Stomach smooth muscle (tissue), 2 donors: ENCODE results near the gene CDH4.
"Not testable (repeated sequence)": the region's sequence is repeated elsewhere in the genome, so short reads cannot be mapped to it uniquely, and the experiment has no call there.

Experiments used
- H3K27ac ChIP-seq: one replicate; pipeline ENCODE4 v1.7.0; 2013; ENCODE audit warnings: mild to moderate bottlenecking, low read length, inconsistent platforms
- H3K27me3 ChIP-seq, 2 donors: one replicate each; pipeline ENCODE4 v1.7.0; 2013; ENCODE audit warnings: low read length in 2 of 2; ENCODE audit not compliant: insufficient read depth in 2 of 2, control insufficient read depth in 1 of 2
- H3K36me3 ChIP-seq, 2 donors: one replicate each; pipeline ENCODE4 v1.7.0; 2013; ENCODE audit warnings: low read length in 2 of 2; ENCODE audit not compliant: control insufficient read depth in 2 of 2, insufficient read depth in 2 of 2
- H3K4me1 ChIP-seq: one replicate; pipeline ENCODE4 v1.7.0; 2013; ENCODE audit warnings: low read length; ENCODE audit not compliant: control insufficient read depth, insufficient read depth
- H3K4me3 ChIP-seq, 2 donors: one replicate each; pipeline ENCODE4 v1.7.0; 2013; ENCODE audit warnings: low read length in 2 of 2
- H3K9ac ChIP-seq, 2 donors: one replicate each; pipeline ENCODE4 v1.7.0; 2013; ENCODE audit warnings: low read length in 2 of 2, mild to moderate bottlenecking in 1 of 2
- H3K9me3 ChIP-seq, 2 donors: one replicate each; pipeline ENCODE4 v1.7.0; 2013; ENCODE audit warnings: low read length in 2 of 2; ENCODE audit not compliant: control insufficient read depth in 2 of 2
- donor health status: healthy.
- donor health status: Pancreatic carcinoma.

Gene CDH4

DNA sequence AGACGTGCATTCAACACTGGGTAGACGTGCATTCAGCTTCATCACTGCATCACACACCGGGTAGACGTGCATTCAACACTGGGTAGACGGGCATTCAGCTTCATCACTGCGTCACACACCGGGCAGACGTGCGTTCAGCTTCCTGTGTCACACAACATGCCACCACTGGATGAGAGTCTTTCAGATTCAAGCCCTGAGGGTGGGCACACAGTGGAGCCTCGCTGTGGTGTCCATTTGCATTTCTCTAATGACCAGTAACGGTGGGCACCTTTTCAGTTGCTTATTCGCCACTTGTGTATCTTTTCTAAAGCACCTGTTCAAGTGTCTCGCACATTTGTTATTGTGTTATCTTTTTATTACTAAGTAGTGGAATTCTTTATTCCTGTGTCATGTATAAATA is 719.5 kb downstream of the CDH4 start:
- H3K27me3 ChIP-seq, H3K4me1 ChIP-seq, H3K27ac ChIP-seq, H3K4me3 ChIP-seq, H3K9ac ChIP-seq, H3K9me3 ChIP-seq: not testable (repeated sequence)
- H3K36me3 ChIP-seq: peaks cover 21 to 28% of the 10 kb centered on the region in 2 donors

DNA sequence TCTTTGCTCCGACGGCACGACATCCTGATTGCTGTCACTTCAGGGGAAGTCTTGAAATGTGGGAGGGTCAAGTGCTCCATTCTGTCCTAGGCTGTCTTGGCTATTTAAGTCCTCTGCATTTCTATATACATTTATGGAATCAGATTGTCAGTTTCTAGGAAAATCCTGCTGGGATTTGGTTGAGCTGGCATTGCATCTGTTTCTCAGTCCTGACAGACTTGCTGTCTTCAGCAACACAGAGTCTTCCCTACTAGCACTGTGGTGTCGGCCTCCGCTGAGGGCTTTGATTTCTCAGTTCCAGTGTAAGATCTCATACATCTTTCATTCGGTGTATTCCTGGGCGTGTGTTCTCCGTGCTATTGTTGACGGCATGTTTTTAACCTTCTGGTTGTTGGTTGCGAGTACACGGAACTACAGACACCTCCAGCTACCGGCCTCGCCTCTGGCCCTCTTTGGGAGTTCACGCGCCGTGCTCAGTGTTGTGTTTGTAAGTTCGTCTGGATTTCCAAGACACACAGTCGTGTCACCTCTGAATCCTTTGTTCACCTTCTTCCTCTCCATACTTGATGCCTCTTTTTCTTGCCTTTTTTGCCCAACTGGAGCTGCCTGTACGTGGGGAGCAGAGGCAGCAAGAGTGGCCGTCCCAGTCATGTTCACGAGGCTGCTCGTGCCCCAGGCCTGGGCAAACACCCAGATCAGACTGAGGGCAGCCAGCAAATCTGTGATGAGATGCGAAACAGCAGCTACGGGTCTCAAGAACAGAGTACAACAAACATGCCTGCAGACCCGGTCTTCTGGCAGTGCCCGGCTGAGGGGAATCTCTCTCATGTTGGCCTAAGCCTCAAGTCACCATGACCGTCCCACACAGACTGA is 720.8 kb downstream of the CDH4 start:
- peaks cover 21 to 28% of the 10 kb centered on the region in 2 donors for H3K36me3 ChIP-seq
- no peak overlapping the region for H3K9ac ChIP-seq
- H3K27ac ChIP-seq: no peak overlapping the region
- no peak overlapping the region for H3K4me3 ChIP-seq
- H3K9me3 ChIP-seq: no peaks in the 10 kb centered on the region
- H3K4me1 ChIP-seq: no peaks in the 10 kb centered on the region
- peaks cover 0 to 2% of the 10 kb centered on the region in 2 donors for H3K27me3 ChIP-seq

DNA sequence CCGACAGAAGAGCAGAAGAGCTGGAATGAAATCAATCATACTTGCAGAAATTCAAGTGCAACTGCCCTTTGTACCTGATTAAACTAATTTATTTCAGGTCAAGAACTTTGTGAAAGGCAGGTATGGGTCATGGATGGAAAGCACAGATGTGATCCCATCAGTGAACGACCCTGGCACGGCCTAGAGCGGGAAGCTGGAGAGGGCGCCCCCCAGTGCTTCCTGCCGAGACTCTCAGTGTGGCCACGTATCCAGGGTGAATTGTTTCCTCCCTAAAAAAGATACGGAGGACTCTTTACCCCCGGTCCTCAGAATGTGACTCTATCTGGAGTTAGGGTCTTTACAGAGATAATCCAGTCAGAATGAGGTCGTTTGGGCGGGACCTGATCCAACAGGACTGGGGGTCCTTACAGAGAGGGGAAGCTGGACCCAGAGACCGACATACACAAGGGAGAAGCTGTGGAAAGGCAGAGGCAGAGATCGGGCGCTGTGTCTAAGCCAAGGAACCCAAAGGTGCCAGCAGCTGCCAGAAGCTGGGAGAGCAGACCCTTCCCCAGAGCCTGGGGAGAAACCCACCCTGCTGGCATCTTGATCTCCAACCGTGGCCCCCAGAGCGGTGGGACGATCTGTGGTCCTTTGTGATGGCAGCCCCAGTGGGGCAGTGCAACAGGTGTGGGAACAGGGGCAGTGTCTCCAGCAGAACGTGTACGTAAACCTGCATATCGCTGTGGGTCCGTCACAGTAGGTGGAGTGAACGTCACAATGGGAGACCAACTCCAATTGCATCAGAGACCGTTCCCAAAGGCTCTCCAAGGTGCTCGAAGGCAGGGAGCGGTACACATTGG is 721.7 kb downstream of the CDH4 start:
- H3K27ac ChIP-seq: no peak overlapping the region
- peaks cover 21 to 28% of the 10 kb centered on the region in 2 donors for H3K36me3 ChIP-seq
- no peaks in the 10 kb centered on the region for H3K9me3 ChIP-seq
- H3K4me3 ChIP-seq: no peak overlapping the region
- H3K27me3 ChIP-seq: peaks cover 0 to 1% of the 10 kb centered on the region in 2 donors
- no peaks in the 10 kb centered on the region for H3K4me1 ChIP-seq
- H3K9ac ChIP-seq: no peak overlapping the region

DNA sequence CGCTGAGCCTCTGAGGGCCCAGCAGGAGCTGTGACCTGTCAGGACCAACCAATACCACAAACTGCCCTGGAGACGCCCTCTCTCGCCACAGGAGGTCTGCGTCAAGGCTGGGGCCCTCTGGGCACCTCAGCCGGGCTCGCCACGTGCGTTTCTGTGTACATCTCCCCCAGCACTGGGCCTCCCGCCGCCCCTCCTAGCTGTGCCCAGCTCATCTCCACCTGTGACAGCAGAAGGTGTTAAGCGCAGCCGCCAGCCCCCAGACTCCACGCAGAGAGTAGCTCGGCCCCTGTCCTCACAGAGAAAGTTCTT is 722.2 kb downstream of the CDH4 start:
- Histone ChIP-seq H3K27me3 (no peaks in the 10 kb centered on the region), H3K36me3 (peaks cover 21 to 30% of the 10 kb centered on the region in 2 donors), H3K27ac (no peak overlapping the region), H3K4me1 (no peaks in the 10 kb centered on the region), H3K9me3 (no peaks in the 10 kb centered on the region), H3K9ac (no peak overlapping the region), H3K4me3 (no peak overlapping the region)

DNA sequence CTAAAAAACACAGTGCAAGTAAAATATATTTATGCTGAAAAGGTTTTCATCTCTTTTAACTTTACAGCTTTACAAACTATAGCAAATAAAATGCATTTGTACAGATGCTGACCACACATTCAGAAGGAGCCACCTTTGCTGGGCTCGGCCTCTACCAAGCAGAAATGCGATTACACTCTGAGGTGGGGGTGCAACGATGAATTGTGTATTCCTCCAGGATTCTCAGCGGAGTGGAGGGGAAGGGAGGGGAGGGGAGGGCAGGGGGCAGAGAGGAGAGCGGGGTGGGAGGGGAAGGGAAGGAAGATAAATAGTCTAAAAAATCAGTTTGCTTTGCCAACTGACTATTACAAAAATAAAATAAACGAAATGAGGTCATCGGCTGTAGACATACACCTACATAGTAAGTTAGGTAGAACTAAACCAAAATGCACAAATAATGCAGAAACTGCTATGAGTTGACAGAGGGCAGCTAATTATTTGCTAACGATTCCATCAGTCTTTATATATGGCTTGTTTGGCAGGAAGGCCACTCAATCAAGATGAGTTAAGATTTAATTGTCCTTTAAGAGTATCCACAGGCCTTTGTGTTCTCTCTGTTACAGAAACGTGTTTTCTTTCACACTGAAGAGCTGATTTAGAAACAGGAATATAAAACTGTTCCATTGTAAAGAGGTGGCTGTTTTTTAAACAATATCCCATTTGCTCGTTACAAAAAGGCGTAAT is 723.5 kb downstream of the CDH4 start:
- H3K9me3 ChIP-seq: no peaks in the 10 kb centered on the region
- no peaks in the 10 kb centered on the region for H3K27me3 ChIP-seq
- H3K36me3 ChIP-seq: peaks cover 21 to 33% of the 10 kb centered on the region in 2 donors
- H3K4me1 ChIP-seq: no peaks in the 10 kb centered on the region
- no peak overlapping the region for H3K9ac ChIP-seq
- no peak overlapping the region for H3K27ac ChIP-seq
- no peak overlapping the region for H3K4me3 ChIP-seq

DNA sequence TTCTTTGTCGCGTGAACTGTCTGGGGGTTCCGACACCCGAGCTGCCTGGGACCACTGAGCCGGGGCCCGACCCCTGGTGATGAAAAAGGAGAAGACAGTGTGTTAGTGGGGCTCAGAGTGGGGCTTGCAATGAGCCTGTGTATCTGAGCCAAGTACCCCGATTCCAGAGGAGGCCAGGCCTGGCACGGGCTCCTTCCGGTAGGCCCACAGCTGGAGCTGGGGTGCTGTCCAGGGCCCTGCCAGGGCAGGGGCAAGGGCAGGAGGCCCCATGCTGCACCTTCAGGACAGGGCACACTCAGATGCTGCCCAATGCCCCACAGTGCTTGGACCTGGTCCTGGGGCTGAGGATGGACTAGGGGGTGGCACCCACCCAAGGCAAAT is 724.2 kb downstream of the CDH4 start:
- Histone ChIP-seq H3K9me3 (no peaks in the 10 kb centered on the region), H3K4me1 (no peaks in the 10 kb centered on the region), H3K4me3 (no peak overlapping the region), H3K27me3 (no peaks in the 10 kb centered on the region), H3K9ac (no peak overlapping the region), H3K36me3 (peaks cover 21 to 33% of the 10 kb centered on the region in 2 donors), H3K27ac (no peak overlapping the region)

DNA sequence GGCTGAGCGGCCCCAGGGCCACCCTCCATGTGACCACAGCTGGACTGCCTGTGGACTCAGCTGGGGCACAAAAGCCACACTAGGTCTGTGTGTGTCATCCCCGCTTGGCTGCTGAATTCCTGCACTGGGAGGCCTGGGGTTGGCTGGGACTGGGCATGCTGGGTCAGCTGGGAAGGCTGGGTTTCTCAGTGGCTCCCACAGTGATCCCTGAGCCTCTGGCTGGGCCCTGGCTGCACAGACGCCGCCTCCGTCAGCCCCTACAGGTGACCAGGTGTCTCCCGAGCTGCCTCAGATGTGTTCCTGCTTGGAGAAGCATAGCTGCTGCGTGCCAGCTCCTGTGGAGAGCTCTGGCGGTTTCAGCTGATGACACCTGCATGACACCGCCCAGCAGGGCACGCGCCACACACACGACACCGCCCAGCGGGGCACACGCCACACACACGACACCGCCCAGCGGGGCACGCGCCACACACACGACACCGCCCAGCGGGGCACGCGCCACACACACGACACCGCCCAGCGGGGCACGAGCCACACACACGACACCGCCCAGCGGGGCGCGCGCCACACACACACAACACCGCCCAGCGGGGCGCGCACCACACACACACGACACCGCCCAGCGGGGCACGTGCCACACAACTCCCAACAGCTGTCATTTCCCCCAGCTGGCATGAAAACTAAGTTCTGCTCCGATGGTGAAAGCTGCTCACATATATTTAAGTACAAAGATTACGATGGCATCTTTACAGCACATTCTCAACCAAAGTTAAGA is 724.8 kb downstream of the CDH4 start:
- no peak overlapping the region for H3K9ac ChIP-seq
- H3K36me3 ChIP-seq: peaks cover 21 to 33% of the 10 kb centered on the region in 2 donors
- H3K9me3 ChIP-seq: no peaks in the 10 kb centered on the region

DNA sequence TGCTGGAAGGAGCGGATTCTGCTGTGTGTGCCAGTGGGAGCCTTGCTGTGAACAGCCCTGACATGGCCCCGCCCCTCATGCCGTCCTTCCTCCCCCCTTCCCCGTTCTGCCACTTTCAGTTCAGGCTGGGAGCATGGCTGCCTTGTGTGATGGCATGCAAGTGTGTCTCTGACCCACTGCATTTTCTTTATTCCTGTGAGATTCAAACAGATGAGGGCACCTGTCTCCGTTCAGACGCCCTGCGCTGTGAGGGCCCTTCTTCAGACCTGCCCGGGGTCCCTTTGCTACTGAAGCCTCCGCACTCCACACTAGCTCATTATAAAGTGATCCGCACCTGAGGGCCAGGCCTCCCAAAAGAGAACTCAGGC is 725.3 kb downstream of the CDH4 start:
- H3K27me3 ChIP-seq: no peaks in the 10 kb centered on the region
- H3K9ac ChIP-seq: no peak overlapping the region
- no peak overlapping the region for H3K27ac ChIP-seq
- H3K4me1 ChIP-seq: no peaks in the 10 kb centered on the region
- H3K4me3 ChIP-seq: no peak overlapping the region
- H3K36me3 ChIP-seq: peaks cover 16 to 29% of the 10 kb centered on the region in 2 donors
- H3K9me3 ChIP-seq: no peaks in the 10 kb centered on the region

More for the DNA sequence above, 724.8 kb downstream of the CDH4 start:
- Histone ChIP-seq H3K27me3 (no peaks in the 10 kb centered on the region), H3K27ac (no peak overlapping the region), H3K4me1 (no peaks in the 10 kb centered on the region), H3K4me3 (no peak overlapping the region)

DNA sequence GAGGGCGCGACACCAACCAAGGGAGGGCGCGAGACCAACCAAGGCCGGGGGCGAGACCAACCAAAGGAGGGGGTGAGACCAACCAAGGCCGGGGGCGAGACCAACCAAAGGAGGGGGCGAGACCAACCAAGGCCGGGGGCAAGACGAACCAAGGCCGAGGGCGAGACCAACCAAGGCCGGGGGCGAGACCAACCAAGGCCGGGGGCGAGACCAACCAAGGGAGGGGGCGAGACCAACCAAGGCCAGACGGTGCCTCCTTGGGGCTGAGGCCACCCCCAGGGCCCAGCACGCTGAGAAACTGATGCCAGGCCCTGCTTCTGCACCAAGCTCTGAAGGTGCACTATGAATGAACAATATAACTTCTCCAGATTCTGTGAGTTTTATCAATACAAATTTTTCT is 726.4 kb downstream of the CDH4 start:
- H3K9me3 ChIP-seq: no peaks in the 10 kb centered on the region
- no peaks in the 10 kb centered on the region for H3K4me1 ChIP-seq
- H3K36me3 ChIP-seq: peaks cover 6 to 21% of the 10 kb centered on the region in 2 donors
- H3K27me3 ChIP-seq: no peaks in the 10 kb centered on the region
- no peak overlapping the region for H3K27ac ChIP-seq
- H3K4me3 ChIP-seq: no peak overlapping the region
- H3K9ac ChIP-seq: no peak overlapping the region

DNA sequence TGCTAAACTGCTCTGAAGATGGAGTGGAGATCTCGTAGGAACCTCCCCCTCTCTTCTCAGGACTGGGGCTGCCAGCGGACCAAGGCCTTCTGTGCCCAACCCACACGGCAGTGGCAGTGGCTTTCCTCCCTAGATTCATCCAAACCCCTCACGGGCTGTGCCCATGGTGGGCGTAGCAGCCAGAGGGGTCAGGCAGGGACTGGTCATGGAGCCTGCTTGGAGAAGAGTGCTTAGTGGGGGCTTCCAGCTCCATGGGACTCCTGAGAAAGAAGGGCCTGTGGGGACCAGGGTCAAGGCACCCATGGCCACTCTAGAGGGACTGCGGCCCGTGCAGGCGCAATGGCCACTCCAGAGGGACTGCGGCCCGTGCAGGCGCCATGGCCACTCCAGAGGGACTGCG is 727.0 kb downstream of the CDH4 start:
- H3K4me1 ChIP-seq: no peaks in the 10 kb centered on the region
- H3K27ac ChIP-seq: no peak overlapping the region
- H3K27me3 ChIP-seq: no peaks in the 10 kb centered on the region
- no peak overlapping the region for H3K4me3 ChIP-seq
- no peak overlapping the region for H3K9ac ChIP-seq
- H3K36me3 ChIP-seq: peaks cover 7 to 19% of the 10 kb centered on the region in 2 donors
- no peaks in the 10 kb centered on the region for H3K9me3 ChIP-seq
